Activated CD4-positive, alpha-beta T cell treated with anti-CD3 and anti-CD28 coated beads for 36 hours (primary cell): ENCODE data around the gene ZDHHC11B. TPM values are rescaled to one million over a fixed set of nuclear protein-coding genes. Genes with fewer than 3 reads are reported as not detected.
"Not testable (repeated sequence)": the region's sequence is repeated elsewhere in the genome, so short reads cannot be mapped to it uniquely, and the experiment has no call there.

Experiments used
- ATAC-seq: fragments of 200-7000 bp; cut with Tn5 transposase; one replicate; pipeline ENCODE4 v1.10.0; 2021; ENCODE audit warnings: mild to moderate bottlenecking, moderate library complexity
- CTCF ChIA-PET: fragments of 350-600 bp; sonication (Branson Sonifier 250); formaldehyde crosslinking; loops from one replicate; lab custom pipeline; 2021; ENCODE audit warnings: antibody characterized with exemption; lab: Charles Lee
- POLR2A ChIA-PET: fragments of 350-600 bp; sonication (Branson Sonifier 250); formaldehyde crosslinking; loops from one replicate; lab custom pipeline; 2021; ENCODE audit warnings: antibody characterized with exemption, inconsistent platforms; lab: Charles Lee
- DNase-seq: peaks from one replicate; pipeline ENCODE4 v3.0.0-alpha.2; 2020
- H3K27ac Mint-ChIP-seq: one replicate; pipeline ENCODE4 v1.8.0; 2021; ENCODE audit warnings: mixed read lengths
- H3K27me3 Mint-ChIP-seq: one replicate; pipeline ENCODE4 v1.8.0; 2021; ENCODE audit warnings: mixed read lengths
- H3K36me3 Mint-ChIP-seq: one replicate; pipeline ENCODE4 v1.8.0; 2021; ENCODE audit warnings: low read depth, mixed read lengths
- H3K4me1 Mint-ChIP-seq: one replicate; pipeline ENCODE4 v1.8.0; 2021; ENCODE audit warnings: mixed read lengths
- H3K4me3 Mint-ChIP-seq: one replicate; pipeline ENCODE4 v1.8.0; 2021; ENCODE audit warnings: mild to moderate bottlenecking, moderate library complexity, mixed read lengths
- H3K9me3 Mint-ChIP-seq: one replicate; pipeline ENCODE4 v1.8.0; 2021; ENCODE audit warnings: low read depth, mixed read lengths
- intact Hi-C, 2 experiments: fragments of 100-400 bp; cut with DNase I in 1 of 2; cut with micrococcal nuclease in 1 of 2; formaldehyde crosslinking; loops; one replicate each; pipeline versions ENCODE4 v1.14.2 to v1.15.1; 2022 to 2024; cut with DNase I, micrococcal nuclease
- total RNA-seq, 2 experiments: library from RNA; stranded (reverse); gene quantifications; one replicate each; pipeline ENCODE4 v1.2.3, GENCODE V29; 2021

The ZDHHC11B gene
- total RNA-seq, 2 experiments from 2014 or later = 0.48 to 0.61 TPM

DNA sequence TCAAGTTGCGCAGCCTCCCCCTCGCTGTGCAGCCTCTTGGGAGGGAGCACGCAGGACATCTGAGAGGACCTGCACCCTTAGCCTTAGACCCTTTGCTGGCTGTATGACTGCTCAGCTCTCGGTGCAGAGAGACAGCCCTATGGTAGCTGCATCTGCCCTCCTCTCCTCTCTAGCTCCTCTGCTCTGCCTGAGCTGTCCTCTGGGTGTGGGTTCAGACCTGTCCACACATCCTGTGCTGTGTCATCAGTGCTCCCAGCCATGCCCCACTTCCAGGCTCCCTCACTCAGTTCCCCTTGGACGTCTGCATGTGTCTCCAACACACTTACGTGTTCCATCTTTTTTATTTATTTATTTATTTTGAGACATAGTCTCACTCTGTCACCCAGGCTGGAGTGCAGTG is 60.7 kb downstream of the ZDHHC11B start:
- H3K9me3 Mint-ChIP-seq, CTCF ChIA-PET, POLR2A ChIA-PET, ATAC-seq, H3K4me3 Mint-ChIP-seq, intact Hi-C loops, H3K4me1 Mint-ChIP-seq, DNase-seq, H3K36me3 Mint-ChIP-seq, H3K27ac Mint-ChIP-seq: not testable (repeated sequence)
- peaks cover 13% of the 10 kb centered on the region for H3K27me3 Mint-ChIP-seq

DNA sequence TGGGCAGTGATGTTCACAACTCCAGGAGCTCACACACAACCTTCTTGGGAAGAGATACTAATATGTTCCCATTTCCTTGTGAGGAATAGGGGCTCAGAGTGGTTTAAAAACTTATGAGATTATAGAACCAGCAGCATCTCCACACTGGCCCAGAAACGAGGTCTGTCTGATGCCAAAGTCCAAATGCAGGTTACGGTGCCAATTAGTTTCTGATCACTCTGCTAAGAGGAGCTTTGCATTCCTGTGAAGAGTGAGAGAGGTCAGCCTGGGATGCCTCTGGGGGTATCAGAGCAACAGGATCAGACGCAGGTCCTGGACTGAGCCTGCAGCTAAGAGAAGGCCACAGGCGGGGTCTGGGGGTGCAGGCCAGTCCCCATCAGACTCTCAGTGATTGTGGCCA is 61.2 kb downstream of the ZDHHC11B start:
- H3K36me3 Mint-ChIP-seq, H3K4me1 Mint-ChIP-seq, ATAC-seq, DNase-seq, H3K9me3 Mint-ChIP-seq, H3K27ac Mint-ChIP-seq, CTCF ChIA-PET, H3K4me3 Mint-ChIP-seq, POLR2A ChIA-PET, intact Hi-C loops: not testable (repeated sequence)
- peaks cover 15% of the 10 kb centered on the region for H3K27me3 Mint-ChIP-seq

DNA sequence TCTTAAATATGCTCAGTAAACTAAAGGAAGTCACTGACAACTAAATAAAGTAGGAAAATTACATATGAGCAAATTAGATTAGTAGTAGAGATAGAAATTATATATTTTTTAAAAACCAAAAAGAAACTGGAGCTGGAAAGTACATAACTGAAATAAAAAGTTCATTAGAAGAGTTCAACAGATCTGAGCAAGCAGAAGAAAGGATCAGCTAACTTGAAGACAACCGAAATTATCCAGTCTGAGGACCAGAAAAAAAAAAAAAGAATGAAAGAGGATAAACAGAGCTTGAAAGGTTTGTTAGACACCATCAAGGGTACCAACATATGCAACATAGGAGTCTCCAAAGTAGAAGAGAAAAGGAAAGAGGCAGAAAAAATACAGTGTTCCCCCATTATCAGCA is 65.2 kb downstream of the ZDHHC11B start:
- H3K4me3 Mint-ChIP-seq, DNase-seq, H3K4me1 Mint-ChIP-seq, intact Hi-C loops, ATAC-seq, CTCF ChIA-PET, POLR2A ChIA-PET, H3K27ac Mint-ChIP-seq, H3K36me3 Mint-ChIP-seq: not testable (repeated sequence)
- Mint-ChIP-seq H3K9me3 (peaks cover 14% of the 10 kb centered on the region), H3K27me3 (peaks cover 27% of the 10 kb centered on the region)

DNA sequence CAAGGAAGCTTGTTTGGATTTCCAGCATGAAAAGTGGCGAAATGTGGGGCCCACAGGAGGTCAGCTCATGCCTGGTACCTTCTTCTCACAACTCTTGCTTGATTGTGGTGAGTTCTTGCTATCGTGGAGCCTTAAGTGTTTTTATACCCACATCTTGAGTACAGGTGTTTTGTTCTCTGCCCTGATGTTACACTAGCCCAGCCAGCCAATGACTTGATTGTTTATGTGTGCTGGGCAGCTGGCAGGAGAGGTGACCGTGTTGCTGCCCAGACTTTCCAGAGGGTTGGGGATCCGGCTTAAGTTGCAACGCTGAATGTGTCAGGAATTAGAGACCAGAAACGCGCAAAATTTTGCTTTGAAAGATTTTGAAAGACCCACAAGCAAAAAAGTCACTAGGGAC is 67.4 kb downstream of the ZDHHC11B start:
- H3K4me1 Mint-ChIP-seq = no peaks in the 10 kb centered on the region
- no peak for ATAC-seq

DNA sequence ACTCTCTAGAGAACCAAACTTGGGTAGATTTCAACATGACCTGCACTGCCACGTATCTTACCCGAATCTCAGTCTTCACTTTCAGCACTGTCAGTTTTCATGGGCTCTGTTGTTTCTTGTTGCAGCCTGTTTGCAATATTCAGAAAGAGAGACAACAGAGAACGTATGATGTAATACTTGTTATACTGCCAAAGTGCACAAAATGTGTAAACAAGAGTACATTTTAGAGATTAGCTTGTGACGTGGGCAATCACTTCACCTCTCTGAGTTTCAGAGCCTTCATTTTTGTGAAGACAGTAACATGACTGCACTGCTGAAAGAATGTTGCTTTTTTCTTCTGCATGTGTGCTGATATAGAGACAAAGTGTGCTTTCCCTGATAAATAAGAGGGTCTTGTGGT is 67.8 kb downstream of the ZDHHC11B start:
- H3K4me3 Mint-ChIP-seq, DNase-seq, intact Hi-C loops, CTCF ChIA-PET, H3K36me3 Mint-ChIP-seq, POLR2A ChIA-PET, H3K27ac Mint-ChIP-seq, H3K4me1 Mint-ChIP-seq, ATAC-seq: not testable (repeated sequence)
- Mint-ChIP-seq H3K9me3 (peaks cover 14% of the 10 kb centered on the region), H3K27me3 (peaks cover 27% of the 10 kb centered on the region)

More for the DNA sequence above, 67.4 kb downstream of the ZDHHC11B start:
- Mint-ChIP-seq H3K4me3 (no peak overlapping the region), H3K27me3 (peaks cover 27% of the 10 kb centered on the region), H3K27ac (no peak overlapping the region), H3K9me3 (peaks cover 14% of the 10 kb centered on the region), H3K36me3 (peaks cover 6% of the 10 kb centered on the region)
- DNase-seq = no peak
- CTCF ChIA-PET = no interaction called here
- POLR2A ChIA-PET = no interaction called here
- intact Hi-C loops = no loop called here

DNA sequence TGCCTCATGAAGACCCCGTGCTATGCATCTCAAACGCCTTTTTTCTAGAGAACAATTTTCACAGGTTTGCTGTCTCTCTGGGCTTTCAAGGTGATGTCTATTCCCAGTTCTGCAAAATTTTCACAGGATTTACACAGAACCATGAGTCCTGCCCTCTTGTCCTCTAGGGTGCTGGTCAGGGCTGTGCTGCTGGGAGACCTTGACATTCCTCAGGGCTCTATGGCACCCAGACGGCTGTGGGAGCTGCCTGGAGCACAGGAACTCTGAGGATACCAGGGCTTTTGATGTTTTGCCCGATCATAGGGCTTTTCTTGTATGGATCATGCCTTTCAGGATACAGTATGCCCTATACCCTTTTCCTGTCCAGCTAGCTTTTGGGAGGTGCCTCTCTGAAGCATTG is 68.9 kb downstream of the ZDHHC11B start:
- H3K4me1 Mint-ChIP-seq, DNase-seq, H3K27ac Mint-ChIP-seq, H3K4me3 Mint-ChIP-seq, POLR2A ChIA-PET, H3K36me3 Mint-ChIP-seq, CTCF ChIA-PET, ATAC-seq, intact Hi-C loops: not testable (repeated sequence)
- Mint-ChIP-seq H3K27me3 (peaks cover 25% of the 10 kb centered on the region), H3K9me3 (peaks cover 14% of the 10 kb centered on the region)

DNA sequence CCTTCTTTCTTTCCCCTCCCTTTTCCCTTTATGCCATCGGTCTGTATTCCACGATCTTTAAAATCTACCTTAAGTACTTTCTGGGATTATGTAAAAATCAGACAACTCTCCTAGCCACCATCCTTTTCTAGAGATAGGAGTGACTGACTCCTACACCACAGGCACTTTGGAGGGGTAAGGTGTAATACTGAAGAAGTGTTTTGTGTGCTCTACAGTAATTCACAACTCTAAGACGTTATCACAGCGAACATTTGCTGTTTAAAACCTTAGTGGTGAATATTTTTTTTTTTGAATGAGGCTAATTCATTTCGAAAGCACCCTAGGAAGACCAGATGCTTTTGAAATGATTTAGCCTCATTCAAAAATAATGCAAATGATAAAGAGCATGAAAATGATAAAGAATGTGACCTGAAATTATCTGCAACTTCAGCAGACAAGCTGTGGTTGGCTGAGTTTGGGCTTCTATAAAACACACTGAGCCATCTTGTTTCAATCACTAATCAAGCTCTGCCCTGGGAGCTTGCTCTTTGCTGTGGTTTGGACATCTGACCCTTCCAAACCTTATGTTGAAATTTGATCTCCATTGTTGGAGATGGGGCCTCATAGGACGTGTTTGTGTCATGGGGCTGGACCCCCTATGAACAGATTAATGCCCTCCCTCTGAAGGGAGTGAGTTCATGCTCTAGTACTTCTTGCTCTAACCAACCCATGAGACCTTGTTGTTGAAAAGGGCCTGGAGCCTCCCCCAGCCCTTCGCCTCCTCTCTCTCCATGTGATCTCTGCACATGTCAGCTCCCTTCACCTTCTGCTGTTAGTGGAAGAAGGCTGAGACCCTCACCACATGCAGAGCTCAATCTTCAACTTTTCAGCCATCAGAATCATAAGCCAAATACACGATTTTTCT is 70.1 kb downstream of the ZDHHC11B start:
- H3K4me3 Mint-ChIP-seq, intact Hi-C loops, DNase-seq, CTCF ChIA-PET, ATAC-seq, POLR2A ChIA-PET, H3K4me1 Mint-ChIP-seq, H3K9me3 Mint-ChIP-seq, H3K36me3 Mint-ChIP-seq, H3K27ac Mint-ChIP-seq: not testable (repeated sequence)
- peaks cover 21% of the 10 kb centered on the region for H3K27me3 Mint-ChIP-seq

DNA sequence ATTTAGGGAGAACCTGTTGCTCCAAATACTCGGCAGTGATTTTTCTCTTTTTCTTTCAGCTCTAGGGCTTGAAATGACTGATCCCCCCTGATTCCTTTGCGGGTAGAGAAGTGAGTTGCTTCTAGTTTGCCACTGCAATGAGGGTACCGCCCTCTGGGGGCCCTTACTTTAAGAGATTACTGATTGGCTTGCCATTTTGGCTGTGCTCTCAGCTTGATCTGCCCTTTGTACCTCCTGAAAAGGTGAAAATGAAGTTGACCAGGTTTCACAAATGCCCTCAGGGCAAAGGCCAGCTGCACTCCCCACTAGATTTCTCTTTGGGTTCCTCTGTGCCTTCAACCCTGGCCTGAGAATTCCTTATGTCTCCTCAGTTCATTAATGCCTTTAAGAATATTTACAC is 70.8 kb downstream of the ZDHHC11B start:
- H3K36me3 Mint-ChIP-seq, H3K4me1 Mint-ChIP-seq, DNase-seq, H3K4me3 Mint-ChIP-seq, H3K27ac Mint-ChIP-seq, POLR2A ChIA-PET, H3K9me3 Mint-ChIP-seq, ATAC-seq, CTCF ChIA-PET, intact Hi-C loops: not testable (repeated sequence)
- H3K27me3 Mint-ChIP-seq = peaks cover 20% of the 10 kb centered on the region

DNA sequence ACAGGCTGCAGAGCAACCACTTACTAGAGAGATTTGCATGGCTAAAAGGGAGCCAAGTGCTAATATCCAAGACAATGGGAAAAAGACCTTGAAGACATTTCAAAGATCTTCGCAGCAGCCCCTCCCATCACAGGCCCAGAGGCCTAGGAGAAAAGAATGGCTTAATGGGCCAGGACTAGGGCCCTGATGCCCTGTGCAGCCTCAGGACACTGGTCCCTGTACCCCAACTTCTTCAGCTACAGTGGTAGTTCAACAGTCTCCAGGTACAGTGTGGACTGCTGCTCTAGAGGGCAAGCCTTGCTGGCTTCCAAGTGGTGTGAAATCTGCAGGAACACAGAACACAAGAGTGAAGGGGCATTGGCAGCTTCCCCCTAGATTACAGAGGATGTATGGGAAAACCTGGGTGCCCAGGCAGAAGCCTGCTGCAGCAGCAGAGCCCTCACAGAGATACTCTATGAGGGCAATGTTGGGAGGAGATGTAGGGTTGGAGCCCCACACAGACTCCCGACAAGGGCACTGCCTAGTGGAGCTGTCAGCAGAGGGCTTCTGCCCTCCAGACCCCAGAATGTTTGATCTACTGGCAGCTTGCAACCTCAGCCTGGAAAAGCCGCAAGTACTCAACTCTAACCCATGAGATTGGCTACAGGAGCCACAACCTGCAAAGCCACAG is 75.5 kb downstream of the ZDHHC11B start:
- intact Hi-C loops, H3K27ac Mint-ChIP-seq, H3K4me3 Mint-ChIP-seq, H3K27me3 Mint-ChIP-seq, CTCF ChIA-PET, H3K9me3 Mint-ChIP-seq, H3K36me3 Mint-ChIP-seq, H3K4me1 Mint-ChIP-seq, ATAC-seq, DNase-seq, POLR2A ChIA-PET: not testable (repeated sequence)

DNA sequence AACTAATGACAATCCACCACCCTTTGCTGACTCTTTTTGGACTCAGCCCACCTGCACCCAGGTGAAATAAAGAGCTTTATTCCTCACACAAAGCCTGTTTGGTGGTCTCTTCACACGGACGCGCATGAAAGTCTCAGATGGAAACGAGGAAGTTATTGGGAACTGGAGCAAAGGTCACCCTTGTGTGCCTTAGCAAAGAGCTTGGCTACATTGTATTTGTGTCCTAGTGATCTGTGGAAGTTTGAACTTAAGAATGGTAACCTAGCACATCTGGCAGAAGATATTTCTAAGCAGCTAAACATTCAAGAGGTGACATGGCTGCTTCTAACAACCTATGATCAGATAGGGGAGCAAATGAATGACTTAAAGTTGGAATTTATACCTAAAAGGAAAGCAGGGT is 76.2 kb downstream of the ZDHHC11B start:
- H3K9me3 Mint-ChIP-seq, H3K4me1 Mint-ChIP-seq, H3K4me3 Mint-ChIP-seq, ATAC-seq, H3K27ac Mint-ChIP-seq, H3K27me3 Mint-ChIP-seq, DNase-seq, POLR2A ChIA-PET, intact Hi-C loops, CTCF ChIA-PET, H3K36me3 Mint-ChIP-seq: not testable (repeated sequence)

DNA sequence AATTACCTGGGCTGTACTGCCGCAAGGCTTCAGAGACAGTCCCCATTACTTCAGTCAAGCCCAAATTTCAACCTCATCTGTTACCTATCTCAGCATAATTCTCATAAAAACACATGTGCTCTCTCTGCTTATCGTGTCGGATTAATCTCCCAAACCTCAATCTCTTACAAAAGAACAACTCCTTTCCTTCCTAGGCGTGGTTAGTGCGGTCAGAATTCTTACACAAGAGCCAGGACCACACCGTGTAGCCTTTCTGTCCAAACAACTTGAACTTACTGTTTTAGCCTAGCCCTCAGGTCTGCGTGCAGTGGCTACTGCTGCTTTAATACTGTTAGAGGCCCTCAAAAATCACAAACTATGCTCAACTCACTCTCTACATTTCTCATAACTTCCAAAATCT is 78.4 kb downstream of the ZDHHC11B start:
- H3K4me3 Mint-ChIP-seq, H3K36me3 Mint-ChIP-seq, POLR2A ChIA-PET, H3K9me3 Mint-ChIP-seq, H3K4me1 Mint-ChIP-seq, intact Hi-C loops, H3K27ac Mint-ChIP-seq, H3K27me3 Mint-ChIP-seq, DNase-seq, ATAC-seq, CTCF ChIA-PET: not testable (repeated sequence)
